RWPE1 (cell line): ENCODE data around the gene ATXN1.
"Not testable (repeated sequence)": the region's sequence is repeated elsewhere in the genome, so short reads cannot be mapped to it uniquely, and the experiment has no call there.

Experiments used
- CTCF ChIA-PET: fragments of 350-600 bp; sonication (Branson Sonifier 250); formaldehyde crosslinking; extraction: SDS; loops from one replicate; lab custom pipeline; 2021; lab: Yijun Ruan, JAX
- POLR2A ChIA-PET: fragments of 400-600 bp; formaldehyde crosslinking; extraction: SDS; loops from one replicate; lab custom pipeline; 2020; ENCODE audit warnings: antibody characterized with exemption; ENCODE audit not compliant: low non-redundant PET; lab: Yijun Ruan, JAX
- DNase-seq: peaks from one replicate; pipeline ENCODE4 v3.0.0; 2012; ENCODE audit warnings: low spot score
- H3K27ac ChIP-seq: fragments of 450-650 bp; 2 replicates; pipeline ENCODE4 v1.5.1; 2017
- TF ChIP-seq, protein P1 (sequence below): fragments of 450-650 bp; conservative IDR thresholded peaks from 2 replicates; pipeline ENCODE4 v1.5.1; 2017; ENCODE audit warnings: low read depth, mild to moderate bottlenecking

ATXN1 gene

DNA sequence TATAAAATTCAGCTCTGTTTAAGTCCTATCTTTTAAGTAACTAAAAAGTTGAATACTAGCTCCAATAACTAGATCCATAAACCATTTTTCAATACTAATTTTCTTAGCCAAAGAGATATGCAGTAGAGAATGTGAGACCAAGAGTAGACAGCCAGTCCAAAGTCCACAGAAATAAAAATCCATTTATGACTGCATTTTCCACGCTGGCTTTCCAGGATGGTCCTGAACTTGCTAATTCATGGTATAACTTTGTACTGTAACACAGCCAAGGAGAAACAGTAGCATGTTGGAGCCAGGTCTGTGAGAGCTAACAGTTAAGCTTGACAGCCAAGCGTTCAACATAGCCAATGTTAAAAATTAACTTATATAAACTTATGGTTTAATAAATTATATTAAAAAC is 366.6 kb downstream of the ATXN1 start:
- H3K27ac ChIP-seq, result no peak overlapping the region
- no peak for DNase-seq
- POLR2A ChIA-PET, result no interaction called here
- TF ChIP-seq, protein P1, sequence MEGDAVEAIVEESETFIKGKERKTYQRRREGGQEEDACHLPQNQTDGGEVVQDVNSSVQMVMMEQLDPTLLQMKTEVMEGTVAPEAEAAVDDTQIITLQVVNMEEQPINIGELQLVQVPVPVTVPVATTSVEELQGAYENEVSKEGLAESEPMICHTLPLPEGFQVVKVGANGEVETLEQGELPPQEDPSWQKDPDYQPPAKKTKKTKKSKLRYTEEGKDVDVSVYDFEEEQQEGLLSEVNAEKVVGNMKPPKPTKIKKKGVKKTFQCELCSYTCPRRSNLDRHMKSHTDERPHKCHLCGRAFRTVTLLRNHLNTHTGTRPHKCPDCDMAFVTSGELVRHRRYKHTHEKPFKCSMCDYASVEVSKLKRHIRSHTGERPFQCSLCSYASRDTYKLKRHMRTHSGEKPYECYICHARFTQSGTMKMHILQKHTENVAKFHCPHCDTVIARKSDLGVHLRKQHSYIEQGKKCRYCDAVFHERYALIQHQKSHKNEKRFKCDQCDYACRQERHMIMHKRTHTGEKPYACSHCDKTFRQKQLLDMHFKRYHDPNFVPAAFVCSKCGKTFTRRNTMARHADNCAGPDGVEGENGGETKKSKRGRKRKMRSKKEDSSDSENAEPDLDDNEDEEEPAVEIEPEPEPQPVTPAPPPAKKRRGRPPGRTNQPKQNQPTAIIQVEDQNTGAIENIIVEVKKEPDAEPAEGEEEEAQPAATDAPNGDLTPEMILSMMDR, result no peak
- CTCF ChIA-PET, result no interaction called here

DNA sequence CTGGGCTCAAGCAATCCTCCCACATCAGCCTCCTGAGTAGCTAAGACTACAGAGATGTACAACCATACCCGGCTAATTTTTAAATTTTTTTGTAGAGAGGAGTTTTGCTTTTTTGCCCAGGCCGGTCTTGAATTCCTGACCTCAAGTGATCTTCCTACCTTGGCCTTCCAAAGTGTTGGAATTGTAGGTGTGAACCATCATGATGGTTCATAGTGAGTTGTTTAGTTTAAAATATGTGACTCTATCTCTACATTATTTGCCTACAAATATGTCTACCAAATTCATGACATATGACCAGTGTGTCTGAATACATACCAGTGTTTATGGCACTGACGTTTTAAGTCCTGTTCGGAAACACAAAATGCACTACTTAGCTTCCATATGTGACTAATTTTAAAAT is 367.9 kb downstream of the ATXN1 start:
- TF ChIP-seq, protein P1, result no peak
- no peak overlapping the region for H3K27ac ChIP-seq
- POLR2A ChIA-PET, result no interaction called here
- CTCF ChIA-PET, result interaction anchor here (0.6 kb wide), 1 partner anchor 16 kb away, joined by 4 read pairs; no protein-coding TSS in a partner anchor
- DNase-seq, result no peak

DNA sequence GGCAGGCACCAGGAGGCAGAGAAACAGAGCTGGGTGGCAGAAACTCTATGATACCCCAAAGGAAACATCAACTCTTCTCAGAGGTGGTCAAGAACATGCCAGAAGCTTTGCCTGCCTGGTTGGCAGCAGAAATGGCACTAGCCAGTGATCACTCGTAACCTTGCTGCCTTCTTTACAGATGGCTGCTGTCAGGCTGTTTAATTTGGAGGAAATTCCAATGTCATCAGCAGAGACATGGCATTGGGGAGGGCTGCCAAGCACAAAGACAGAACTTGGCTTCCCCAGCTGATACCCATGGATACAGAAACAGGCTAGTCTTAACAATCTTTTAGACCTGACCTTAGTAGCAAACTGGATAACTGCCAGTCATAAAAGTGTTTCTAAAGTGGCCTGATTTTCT is 369.2 kb downstream of the ATXN1 start:
- no peak for DNase-seq
- ChIA-PET CTCF (no interaction called here), POLR2A (no interaction called here)
- TF ChIP-seq, protein P1, result no peak
- no peak overlapping the region for H3K27ac ChIP-seq

DNA sequence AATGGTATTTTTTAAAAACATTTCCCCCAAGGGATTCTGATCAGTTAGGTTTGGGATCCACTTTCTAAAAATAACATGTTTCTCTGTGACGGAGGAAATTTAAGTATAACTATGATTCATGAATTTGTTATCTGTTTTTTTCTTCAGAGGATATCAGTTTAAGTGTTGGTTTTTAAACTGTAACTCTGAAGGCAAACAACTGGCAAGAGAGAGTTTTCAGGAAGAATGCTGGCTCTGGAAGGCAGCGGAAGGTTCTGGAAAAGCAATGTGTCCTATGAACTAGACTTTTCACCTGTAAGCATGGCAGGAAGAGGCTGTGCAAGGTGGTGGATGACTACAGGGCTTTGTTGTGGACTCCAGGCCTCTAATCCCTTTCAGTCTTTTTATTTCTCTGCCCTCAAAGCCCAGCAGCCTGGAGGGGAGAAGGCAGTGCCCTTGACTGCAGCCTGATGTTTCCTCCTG is 369.8 kb downstream of the ATXN1 start:
- DNase-seq, result no peak
- POLR2A ChIA-PET, result no interaction called here
- CTCF ChIA-PET, result interaction anchor here (0.7 kb wide), 1 partner anchor 76 kb away, joined by 3 read pairs; no protein-coding TSS in a partner anchor

DNA sequence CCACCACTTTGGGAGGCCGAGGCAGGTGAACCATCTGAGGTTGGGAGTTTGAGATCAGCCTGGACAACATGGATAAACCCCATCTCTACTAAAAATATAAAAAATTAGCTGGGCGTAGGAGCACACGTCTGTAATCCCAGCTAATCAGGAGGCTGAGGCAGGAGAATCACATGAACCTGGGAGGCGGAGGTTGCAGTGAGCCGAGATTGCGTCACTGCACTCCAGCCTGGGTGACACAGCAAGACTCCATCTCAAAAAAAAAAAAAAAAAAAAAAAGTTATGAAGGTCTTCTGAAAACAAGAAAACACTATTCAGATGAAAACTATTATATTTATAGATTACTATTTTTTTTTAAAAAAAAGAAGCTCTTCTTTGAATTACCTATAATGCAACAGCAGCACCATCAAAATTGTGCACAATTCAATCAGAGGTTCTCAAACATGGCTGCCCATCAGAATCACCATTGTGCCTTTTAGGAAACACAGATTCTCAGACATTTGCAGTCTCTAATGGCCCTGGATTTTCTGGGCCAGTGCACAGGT is 370.3 kb downstream of the ATXN1 start:
- POLR2A ChIA-PET, DNase-seq, H3K27ac ChIP-seq: not testable (repeated sequence)
- CTCF ChIA-PET, result interaction anchor here (0.7 kb wide), 1 partner anchor 76 kb away, joined by 3 read pairs; no protein-coding TSS in a partner anchor

More for the DNA sequence above, 369.8 kb downstream of the ATXN1 start:
- TF ChIP-seq, protein P1, result no peak
- H3K27ac ChIP-seq, result no peak overlapping the region

DNA sequence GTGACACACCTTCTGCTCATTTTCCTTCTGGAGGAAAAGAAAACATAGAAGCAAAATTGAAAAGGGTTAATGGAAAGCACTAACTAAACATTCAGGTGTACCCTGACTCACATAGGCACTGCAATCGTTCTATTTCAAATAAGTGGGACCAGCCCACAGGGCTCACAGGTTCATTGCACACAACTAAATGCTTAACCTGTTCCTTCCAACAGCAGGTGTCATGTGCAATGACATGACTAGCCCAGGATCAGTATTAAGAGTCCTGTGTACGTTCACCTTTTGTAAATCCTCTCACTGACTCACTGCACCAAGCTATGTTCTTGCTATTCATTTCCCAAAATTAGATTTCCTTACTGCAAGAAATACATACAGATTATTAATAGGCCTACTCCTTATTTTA is 371.6 kb downstream of the ATXN1 start:
- CTCF ChIA-PET, result no interaction called here

DNA sequence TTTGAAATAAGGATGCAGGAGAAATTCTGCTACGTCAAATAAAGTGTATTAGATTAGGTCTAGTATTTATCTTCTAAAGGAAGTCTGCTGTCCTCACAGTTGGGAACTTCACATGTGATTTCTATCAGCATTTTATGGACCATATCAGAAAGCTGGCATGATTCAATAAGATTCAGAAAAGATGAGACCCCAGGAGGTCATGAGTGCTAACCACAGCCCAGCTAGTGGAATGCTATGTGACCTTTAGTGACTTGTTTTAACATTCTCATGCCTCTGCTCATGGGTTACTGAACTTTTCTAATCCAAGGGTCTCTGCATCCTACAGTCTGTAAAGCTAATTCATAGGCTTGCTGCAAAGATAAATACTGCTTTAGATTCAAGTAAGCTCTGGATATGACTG is 372.8 kb downstream of the ATXN1 start:
- no peak overlapping the region for H3K27ac ChIP-seq
- TF ChIP-seq, protein P1, result no peak
- DNase-seq, result no peak
- POLR2A ChIA-PET, result no interaction called here
- CTCF ChIA-PET, result no interaction called here

More for the DNA sequence above, 371.6 kb downstream of the ATXN1 start:
- DNase-seq, result no peak
- H3K27ac ChIP-seq, result no peak overlapping the region
- POLR2A ChIA-PET, result no interaction called here
- TF ChIP-seq, protein P1, result no peak
